GM18505 (cell line): ENCODE results near the gene IRF7.
"Not testable (repeated sequence)": the region's sequence is repeated elsewhere in the genome, so short reads cannot be mapped to it uniquely, and the experiment has no call there.

Experiments used
- ATAC-seq: cut with Tn5 transposase; IDR thresholded peaks from one replicate; pipeline ENCODE4 v1.9.1; 2021; ENCODE audit not compliant: unreplicated experiment
- POLR2A ChIP-seq: IDR thresholded peaks from 4 replicates; pipeline ENCODE4 v1.6.1; 2011; ENCODE audit warnings: borderline replicate concordance; ENCODE audit not compliant: insufficient read depth, insufficient read length; ENCODE audit errors: extremely low read depth

Gene IRF7

GRCh38 chr11:615504-616319, at the start of gene IRF7:
Gene IRF7, minus strand, starts transcription at chr11:615950. Its CDS starts 586 bp downstream, at chr11:615364.
- peak; percentile 76 for ATAC-seq
- TF ChIP-seq POLR2A: peak; percentile 97

- TF ChIP-seq POLR2A: no peak
- ATAC-seq: no peak
Measured at GRCh38 chr11:665062-665703, 49.4 kb upstream of the IRF7 start.

- ATAC-seq: no peak
Measured at GRCh38 chr11:662689-663274, 47.0 kb upstream of the IRF7 start.

GRCh38 chr11:660681-661444, 45.1 kb upstream of the IRF7 start:
- TF ChIP-seq POLR2A: no peak
- ATAC-seq: no peak

More at GRCh38 chr11:662689-663274, 47.0 kb upstream of the IRF7 start:
- no peak for TF ChIP-seq POLR2A

- ATAC-seq: no peak
- no peak for TF ChIP-seq POLR2A
Measured at GRCh38 chr11:660281-660680, 44.5 kb upstream of the IRF7 start.

GRCh38 chr11:659532-660085, 43.9 kb upstream of the IRF7 start:
- TF ChIP-seq POLR2A: no peak

GRCh38 chr11:657691-658126, 42.0 kb upstream of the IRF7 start:
- no peak for ATAC-seq
- TF ChIP-seq POLR2A: no peak

More at GRCh38 chr11:659532-660085, 43.9 kb upstream of the IRF7 start:
- no peak for ATAC-seq

GRCh38 chr11:656866-657265, 41.1 kb upstream of the IRF7 start:
- ATAC-seq: no peak
- no peak for TF ChIP-seq POLR2A

GRCh38 chr11:656426-656825, 40.7 kb upstream of the IRF7 start:
- TF ChIP-seq POLR2A: no peak
- ATAC-seq: no peak

- TF ChIP-seq POLR2A: no peak
- ATAC-seq: no peak
Measured at GRCh38 chr11:655036-655726, 39.4 kb upstream of the IRF7 start.

- ATAC-seq: not testable (repeated sequence)
Measured at GRCh38 chr11:654444-654843, 38.7 kb upstream of the IRF7 start.

- no peak for ATAC-seq
- TF ChIP-seq POLR2A: no peak
Measured at GRCh38 chr11:653837-654236, 38.1 kb upstream of the IRF7 start.

GRCh38 chr11:653136-653535, 37.4 kb upstream of the IRF7 start:
- ATAC-seq: not testable (repeated sequence)
